NCI-H146 treated with DMSO at 0.1 percent for 48 hours (cell line): ENCODE results near the gene TANK.
"Not testable (repeated sequence)": the region's sequence is repeated elsewhere in the genome, so short reads cannot be mapped to it uniquely, and the experiment has no call there.

ENCODE experiments used
- DNase-seq: peaks from one replicate; lab custom pipeline; 2025; ENCODE audit not compliant: unreplicated experiment; lab: John Stamatoyannopoulos, UW

The TANK gene

GRCh38 chr2:161223139-161223732, 63.0 kb downstream of the TANK start:
- peak; percentile 2 for DNase-seq

GRCh38 chr2:161228511-161229240, 68.4 kb downstream of the TANK start:
- no peak for DNase-seq

GRCh38 chr2:161230959-161231358, 70.7 kb downstream of the TANK start:
- DNase-seq, result no peak

- DNase-seq, result no peak
These were observed 72.3 kb downstream of the TANK start for GRCh38 chr2:161232571-161232970.

- no peak for DNase-seq
These were observed 73.7 kb downstream of the TANK start for GRCh38 chr2:161233858-161234431.

GRCh38 chr2:161234627-161235026, 74.4 kb downstream of the TANK start:
- no peak for DNase-seq

- peak; percentile 43 for DNase-seq
These were observed 77.4 kb downstream of the TANK start for GRCh38 chr2:161237392-161238264.

- no peak for DNase-seq
These were observed 78.0 kb downstream of the TANK start for GRCh38 chr2:161238265-161238559.

- peak; percentile 48 for DNase-seq
These were observed 78.5 kb downstream of the TANK start for GRCh38 chr2:161238560-161239325.

GRCh38 chr2:161239326-161240109, 79.3 kb downstream of the TANK start:
- DNase-seq, result no peak

GRCh38 chr2:161241894-161242293, 81.7 kb downstream of the TANK start:
- no peak for DNase-seq

- no peak for DNase-seq
These were observed 83.1 kb downstream of the TANK start for GRCh38 chr2:161243312-161243711.

GRCh38 chr2:161243905-161244304, 83.7 kb downstream of the TANK start:
- DNase-seq, result no peak

- not testable (repeated sequence) for DNase-seq
These were observed 84.4 kb downstream of the TANK start for GRCh38 chr2:161244387-161245260.

GRCh38 chr2:161245261-161245553, 85.0 kb downstream of the TANK start:
- DNase-seq, result no peak

GRCh38 chr2:161245671-161246070, 85.4 kb downstream of the TANK start:
- DNase-seq, result no peak

- no peak for DNase-seq
These were observed 86.1 kb downstream of the TANK start for GRCh38 chr2:161246281-161246680.

- peak; percentile 43 for DNase-seq
These were observed 90.7 kb downstream of the TANK start for GRCh38 chr2:161250864-161251436.
